Natural killer cell (primary cell): ENCODE results near the gene CLK3. TPM values are rescaled to one million over a fixed set of nuclear protein-coding genes. Genes with fewer than 3 reads are reported as not detected.

Experiments
- ATAC-seq, 3 donors: fragments of 150-1000 bp in 2 of 3; fragments of 200-7000 bp in 1 of 3; cut with Tn5 transposase; 1 replicate in 1 of 3; 2 replicates in 2 of 3; pipeline ENCODE4 v1.10.0; 2021; ENCODE audit warnings: mild to moderate bottlenecking in 2 of 3, moderate library complexity in 2 of 3
- DNase-seq, 2 donors: peaks; one replicate each; pipeline versions ENCODE4 v3.0.0 to v3.0.0-alpha.2; 2013 to 2021; ENCODE audit warnings: mixed read lengths in 1 of 2
- H3K27ac ChIP-seq: one replicate; pipeline ENCODE4 v1.5.1; 2013; ENCODE audit warnings: mild to moderate bottlenecking, low read length
- H3K27me3 ChIP-seq: one replicate; pipeline ENCODE4 v1.6.1; 2013; ENCODE audit warnings: low read length; ENCODE audit not compliant: control insufficient read depth, insufficient read depth
- H3K36me3 ChIP-seq: one replicate; pipeline ENCODE4 v1.6.1; 2013; ENCODE audit warnings: low read length; ENCODE audit not compliant: control insufficient read depth, insufficient read depth
- H3K4me1 ChIP-seq: one replicate; pipeline ENCODE4 v1.6.1; 2013; ENCODE audit warnings: low read length; ENCODE audit not compliant: control insufficient read depth, insufficient read depth
- H3K4me3 ChIP-seq: one replicate; pipeline ENCODE4 v1.5.1; 2013; ENCODE audit warnings: low read length
- H3K9me3 ChIP-seq: one replicate; pipeline ENCODE4 v1.6.1; 2013; ENCODE audit warnings: low read length; ENCODE audit not compliant: control insufficient read depth, insufficient read depth
- H3K27ac Mint-ChIP-seq, 2 donors: one replicate each; pipeline ENCODE4 v1.8.0; 2022; ENCODE audit warnings: mild to moderate bottlenecking in 2 of 2, mixed read lengths in 2 of 2, moderate library complexity in 1 of 2
- H3K27me3 Mint-ChIP-seq, 2 donors: one replicate each; pipeline ENCODE4 v1.8.0; 2022; ENCODE audit warnings: low read depth in 2 of 2, mixed read lengths in 2 of 2
- H3K36me3 Mint-ChIP-seq: one replicate; pipeline ENCODE4 v1.8.0; 2022; ENCODE audit warnings: mixed read lengths
- H3K4me1 Mint-ChIP-seq, 2 donors: one replicate each; pipeline ENCODE4 v1.8.0; 2022; ENCODE audit warnings: mixed read lengths in 2 of 2
- H3K4me3 Mint-ChIP-seq: one replicate; pipeline ENCODE4 v1.8.0; 2022; ENCODE audit warnings: mild to moderate bottlenecking, moderate library complexity, mixed read lengths
- H3K9me3 Mint-ChIP-seq, 2 donors: one replicate each; pipeline ENCODE4 v1.8.0; 2022; ENCODE audit warnings: mixed read lengths in 2 of 2
- WGBS: methylation state at CpG from one replicate; pipeline ENCODE4 v1.1.7; 2013; ENCODE audit warnings: missing lambda C conversion rate; ENCODE audit not compliant: insufficient coverage; 5-methylcytosine and 5-hydroxymethylcytosine counted together
- intact Hi-C: fragments of 100-400 bp; cut with micrococcal nuclease; formaldehyde crosslinking; loops from one replicate; pipeline ENCODE4 v1.14.2; 2022
- total RNA-seq, 4 donors: library from RNA; stranded (reverse); fragments of 120-200 nt in 1 of 4; gene quantifications; one replicate each; pipeline versions ENCODE4 v1.2.3 to v1.2.4, GENCODE V29; 2013 to 2022
- TF ChIP-seq, protein P1 (sequence below): fragments of 200-600 bp; IDR thresholded peaks from one replicate; pipeline ENCODE4 v1.8.0; 2022; ENCODE audit warnings: antibody characterized with exemption

The CLK3 gene
- total RNA-seq, 3 donors from 2014 or later (not counting 1 experiment from before 2014, with no cell fraction given) = 288 to 298 (median 293) TPM

- Histone ChIP-seq H3K27me3 (no peaks in the 10 kb centered on the region), H3K4me3 (peak overlapping the region; percentile 70), H3K36me3 (peaks cover 6% of the 10 kb centered on the region), H3K9me3 (no peaks in the 10 kb centered on the region), H3K27ac (peak overlapping the region; percentile 74), H3K4me1 (peaks cover 22% of the 10 kb centered on the region)
- Mint-ChIP-seq H3K4me1 (peaks cover 16 to 18% of the 10 kb centered on the region in 2 donors), H3K27me3 (no peaks in the 10 kb centered on the region), H3K4me3 (peak overlapping the region; percentile 100), H3K27ac (peak overlapping the region; percentile 96 to 97), H3K36me3 (no peaks in the 10 kb centered on the region), H3K9me3 (no peaks in the 10 kb centered on the region)
- ATAC-seq = peak; percentile 98 to 99 (median 99)
- under 1% methylated on average over 26 of the region's 26 CpGs for WGBS
- intact Hi-C loops = loop anchor here (1.0 to 5.0 kb wide), 2 partner anchors 16 to 56 kb away; partner anchors contain the start of gene ARID3B
- peak; percentile 90 to 94 for DNase-seq
- TF ChIP-seq, protein P1, sequence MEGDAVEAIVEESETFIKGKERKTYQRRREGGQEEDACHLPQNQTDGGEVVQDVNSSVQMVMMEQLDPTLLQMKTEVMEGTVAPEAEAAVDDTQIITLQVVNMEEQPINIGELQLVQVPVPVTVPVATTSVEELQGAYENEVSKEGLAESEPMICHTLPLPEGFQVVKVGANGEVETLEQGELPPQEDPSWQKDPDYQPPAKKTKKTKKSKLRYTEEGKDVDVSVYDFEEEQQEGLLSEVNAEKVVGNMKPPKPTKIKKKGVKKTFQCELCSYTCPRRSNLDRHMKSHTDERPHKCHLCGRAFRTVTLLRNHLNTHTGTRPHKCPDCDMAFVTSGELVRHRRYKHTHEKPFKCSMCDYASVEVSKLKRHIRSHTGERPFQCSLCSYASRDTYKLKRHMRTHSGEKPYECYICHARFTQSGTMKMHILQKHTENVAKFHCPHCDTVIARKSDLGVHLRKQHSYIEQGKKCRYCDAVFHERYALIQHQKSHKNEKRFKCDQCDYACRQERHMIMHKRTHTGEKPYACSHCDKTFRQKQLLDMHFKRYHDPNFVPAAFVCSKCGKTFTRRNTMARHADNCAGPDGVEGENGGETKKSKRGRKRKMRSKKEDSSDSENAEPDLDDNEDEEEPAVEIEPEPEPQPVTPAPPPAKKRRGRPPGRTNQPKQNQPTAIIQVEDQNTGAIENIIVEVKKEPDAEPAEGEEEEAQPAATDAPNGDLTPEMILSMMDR = no peak
Observed at GRCh38 chr15:74598126-74598842, 17.4 kb upstream of the CLK3 start.

GRCh38 chr15:74599156-74599555 lies 16.5 kb upstream of the CLK3 start:
- 95% methylated on average over 15 of the region's 15 CpGs for WGBS
- H3K9me3 Mint-ChIP-seq = no peaks in the 10 kb centered on the region
- H3K4me1 Mint-ChIP-seq = peaks cover 16 to 18% of the 10 kb centered on the region in 2 donors
- peak overlapping the region; percentile 96 to 97 for H3K27ac Mint-ChIP-seq
- H3K36me3 ChIP-seq = peaks cover 4% of the 10 kb centered on the region
- DNase-seq (no peak), ATAC-seq (no peak)
- no peaks in the 10 kb centered on the region for H3K27me3 Mint-ChIP-seq
- TF ChIP-seq, protein P1 = no peak
- H3K4me1 ChIP-seq = peaks cover 22% of the 10 kb centered on the region
- intact Hi-C loops = loop anchor here (5.0 kb wide), 1 partner anchor 57 kb away; the partner anchor contains the start of gene ARID3B
- peak overlapping the region; percentile 70 for H3K4me3 ChIP-seq
- H3K36me3 Mint-ChIP-seq = no peaks in the 10 kb centered on the region
- H3K27ac ChIP-seq = no peak overlapping the region
- peak overlapping the region; percentile 100 for H3K4me3 Mint-ChIP-seq
- no peaks in the 10 kb centered on the region for H3K27me3 ChIP-seq
- H3K9me3 ChIP-seq = no peaks in the 10 kb centered on the region

DNA sequence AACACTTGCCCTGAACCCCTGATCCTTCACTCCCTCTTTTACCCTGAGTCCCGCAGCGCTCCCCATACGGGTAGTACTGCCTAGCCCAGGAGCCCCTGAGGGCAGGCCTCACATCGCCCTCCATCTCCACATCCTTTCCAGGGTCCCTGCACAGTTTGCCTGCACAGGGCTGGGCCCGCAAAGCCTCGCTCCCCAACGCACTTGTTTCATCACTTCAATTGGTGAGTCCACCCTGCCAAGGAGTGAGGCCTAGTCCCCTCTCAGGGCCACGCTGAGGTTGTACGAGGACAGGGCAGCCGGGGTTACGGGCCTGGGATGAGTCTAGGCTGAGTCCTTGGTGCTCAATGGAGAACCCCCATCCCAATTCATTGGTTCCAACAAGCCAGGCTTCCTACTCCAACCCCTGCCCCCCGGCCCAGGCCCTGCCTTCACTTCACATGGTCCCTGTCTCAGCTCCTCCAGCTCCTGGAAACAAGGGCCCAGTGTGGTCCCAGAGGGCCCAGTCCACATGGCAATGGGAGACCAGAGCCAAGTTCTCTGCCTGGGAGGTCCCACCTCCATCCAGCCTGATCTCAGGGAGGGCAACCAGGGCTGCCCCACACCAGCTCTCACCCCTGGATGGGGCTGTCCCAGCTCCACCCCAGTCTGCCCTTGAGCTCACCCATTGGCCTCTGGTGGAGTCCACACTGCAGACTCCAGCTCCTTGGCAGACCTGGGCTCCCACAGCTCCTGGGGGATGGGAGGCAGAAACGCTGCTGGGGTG lies 12.4 kb upstream of the CLK3 start:
- H3K27ac Mint-ChIP-seq = no peak overlapping the region
- H3K4me3 Mint-ChIP-seq = no peak overlapping the region
- H3K4me3 ChIP-seq = no peak overlapping the region
- ATAC-seq (no peak), DNase-seq (no peak)
- 94% methylated on average over 13 of the region's 13 CpGs for WGBS
- no peaks in the 10 kb centered on the region for H3K36me3 ChIP-seq
- peaks cover 12% of the 10 kb centered on the region in 2 donors for H3K4me1 Mint-ChIP-seq
- TF ChIP-seq, protein P1 = no peak
- H3K36me3 Mint-ChIP-seq = no peaks in the 10 kb centered on the region
- intact Hi-C loops = no loop called here
- no peaks in the 10 kb centered on the region for H3K27me3 ChIP-seq
- no peaks in the 10 kb centered on the region for H3K9me3 Mint-ChIP-seq
- H3K27ac ChIP-seq = no peak overlapping the region
- H3K4me1 ChIP-seq = peaks cover 16% of the 10 kb centered on the region
- H3K27me3 Mint-ChIP-seq = no peaks in the 10 kb centered on the region
- no peaks in the 10 kb centered on the region for H3K9me3 ChIP-seq
